Activated naive CD8-positive, alpha-beta T cell treated with anti-CD3 and anti-CD28 coated beads for 36 hours (primary cell): ENCODE results near the gene TNFSF11. TPM values are rescaled to one million over a fixed set of nuclear protein-coding genes. Genes with fewer than 3 reads are reported as not detected.
A peak's percentile ranks its signal among the peaks of the same experiment; 100 is the strongest.

Experiments used
- DNase-seq: peaks from one replicate; pipeline ENCODE4 v3.0.0; 2021
- H3K27ac Mint-ChIP-seq: one replicate; pipeline ENCODE4 v1.8.0; 2022; ENCODE audit warnings: mild to moderate bottlenecking, moderate library complexity, mixed read lengths
- H3K27me3 Mint-ChIP-seq: one replicate; pipeline ENCODE4 v1.8.0; 2022; ENCODE audit warnings: mild to moderate bottlenecking, mixed read lengths
- H3K36me3 Mint-ChIP-seq: one replicate; pipeline ENCODE4 v1.8.0; 2021; ENCODE audit warnings: mild to moderate bottlenecking, mixed read lengths
- H3K4me1 Mint-ChIP-seq: one replicate; pipeline ENCODE4 v1.8.0; 2021; ENCODE audit warnings: mixed read lengths
- H3K4me3 Mint-ChIP-seq: one replicate; pipeline ENCODE4 v1.8.0; 2022; ENCODE audit warnings: mild to moderate bottlenecking, moderate library complexity, mixed read lengths
- H3K9me3 Mint-ChIP-seq: one replicate; pipeline ENCODE4 v1.8.0; 2022; ENCODE audit warnings: mixed read lengths
- total RNA-seq, 2 experiments: library from RNA; stranded (reverse); gene quantifications; one replicate each; pipeline ENCODE4 v1.2.3, GENCODE V29; 2021

Gene TNFSF11, protein sequence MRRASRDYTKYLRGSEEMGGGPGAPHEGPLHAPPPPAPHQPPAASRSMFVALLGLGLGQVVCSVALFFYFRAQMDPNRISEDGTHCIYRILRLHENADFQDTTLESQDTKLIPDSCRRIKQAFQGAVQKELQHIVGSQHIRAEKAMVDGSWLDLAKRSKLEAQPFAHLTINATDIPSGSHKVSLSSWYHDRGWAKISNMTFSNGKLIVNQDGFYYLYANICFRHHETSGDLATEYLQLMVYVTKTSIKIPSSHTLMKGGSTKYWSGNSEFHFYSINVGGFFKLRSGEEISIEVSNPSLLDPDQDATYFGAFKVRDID
- total RNA-seq: 1 to 10 TPM; 6.4 to 7.5 TPM

DNA sequence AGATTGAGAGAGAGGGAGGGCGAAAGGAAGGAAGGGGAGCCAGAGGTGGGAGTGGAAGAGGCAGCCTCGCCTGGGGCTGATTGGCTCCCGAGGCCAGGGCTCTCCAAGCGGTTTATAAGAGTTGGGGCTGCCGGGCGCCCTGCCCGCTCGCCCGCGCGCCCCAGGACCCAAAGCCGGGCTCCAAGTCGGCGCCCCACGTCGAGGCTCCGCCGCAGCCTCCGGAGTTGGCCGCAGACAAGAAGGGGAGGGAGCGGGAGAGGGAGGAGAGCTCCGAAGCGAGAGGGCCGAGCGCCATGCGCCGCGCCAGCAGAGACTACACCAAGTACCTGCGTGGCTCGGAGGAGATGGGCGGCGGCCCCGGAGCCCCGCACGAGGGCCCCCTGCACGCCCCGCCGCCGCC lies at the start of gene TNFSF11:
Gene TNFSF11 (plus strand): TSS at position 142 of the 400 bp plus-strand sequence. CDS start 152 bp downstream, at position 294.
- Mint-ChIP-seq H3K9me3 (peaks cover 13% of the 10 kb centered on the region), H3K36me3 (peaks cover 2% of the 10 kb centered on the region), H3K27me3 (peaks cover 52% of the 10 kb centered on the region), H3K4me1 (peaks cover 16% of the 10 kb centered on the region), H3K27ac (peak within 1 kb of the TSS; percentile 87), H3K4me3 (peak within 1 kb of the TSS; percentile 76)
- peak; percentile 36 for DNase-seq

DNA sequence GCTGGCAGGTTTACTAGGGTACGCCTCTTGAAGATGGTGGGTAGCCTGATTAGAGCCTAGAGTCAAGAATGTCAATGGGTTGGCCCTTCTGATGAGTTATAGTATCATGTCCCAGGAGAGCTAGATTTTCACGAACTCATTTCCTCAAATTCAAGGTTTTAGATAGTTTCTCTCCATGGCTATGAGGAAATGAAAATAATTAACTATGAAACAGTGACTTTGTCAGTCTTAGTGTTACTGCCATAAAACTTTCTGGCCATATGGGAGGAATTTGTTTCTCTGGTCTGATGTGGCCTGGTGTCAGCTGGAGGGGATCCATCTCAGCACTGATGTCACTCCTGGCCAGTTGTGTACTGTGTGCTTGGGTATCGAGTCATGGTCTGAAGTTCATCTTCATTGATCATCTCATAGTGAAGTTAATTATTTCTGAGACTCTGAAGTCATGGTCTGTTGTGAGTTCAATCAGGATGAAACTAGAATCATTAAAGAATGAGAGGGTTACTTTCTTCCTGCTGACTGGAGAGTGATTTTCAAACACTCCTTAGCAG lies 49.4 kb upstream of the TNFSF11 start:
- H3K4me1 Mint-ChIP-seq: no peaks in the 10 kb centered on the region
- H3K4me3 Mint-ChIP-seq: no peak overlapping the region
- no peak overlapping the region for H3K27ac Mint-ChIP-seq
- H3K9me3 Mint-ChIP-seq: peaks cover 3% of the 10 kb centered on the region
- DNase-seq: no peak
- H3K27me3 Mint-ChIP-seq: no peaks in the 10 kb centered on the region
- H3K36me3 Mint-ChIP-seq: no peaks in the 10 kb centered on the region

DNA sequence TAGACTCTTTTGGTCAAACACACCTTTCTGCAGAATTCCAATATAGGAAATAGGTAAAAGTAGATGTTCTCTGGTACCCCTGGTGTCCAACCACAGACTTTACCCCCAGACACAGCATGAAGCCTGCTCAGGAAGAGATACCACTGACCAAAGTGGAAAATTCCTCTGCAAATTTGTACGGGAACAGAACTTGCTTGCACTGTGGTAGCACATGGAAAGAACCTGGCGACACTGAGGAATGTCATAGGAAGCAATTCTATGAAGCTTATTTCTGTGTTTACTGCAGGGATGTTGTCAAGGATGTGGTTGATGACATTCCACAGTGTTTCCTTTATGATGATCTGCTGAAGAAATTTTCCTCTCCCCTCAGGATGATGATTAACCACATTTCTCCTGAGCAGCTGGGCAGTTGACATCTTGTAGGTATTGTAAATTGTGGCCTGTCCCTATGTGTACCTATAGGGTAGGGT lies 48.9 kb upstream of the TNFSF11 start:
- H3K9me3 Mint-ChIP-seq: peaks cover 3% of the 10 kb centered on the region

DNA sequence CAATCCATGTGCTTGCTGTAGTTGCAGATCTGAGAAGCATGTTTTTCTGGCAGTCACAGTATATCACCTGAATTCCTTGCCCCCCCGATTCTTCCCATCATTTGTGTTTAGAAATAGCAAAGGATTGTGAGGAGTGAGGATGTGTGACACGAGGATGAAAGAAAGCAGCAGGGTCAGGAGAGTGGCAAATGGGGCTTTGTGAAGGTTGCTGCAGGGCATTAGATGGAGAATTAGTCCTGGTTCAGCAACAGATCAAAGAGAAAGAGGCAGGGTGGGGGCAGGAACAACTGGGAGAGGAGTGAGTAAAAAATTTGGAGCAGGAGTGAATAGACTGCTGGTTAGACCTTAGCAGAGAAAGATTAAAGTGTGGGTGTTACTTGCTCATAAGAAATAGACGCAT lies 47.7 kb upstream of the TNFSF11 start:
- no peaks in the 10 kb centered on the region for H3K36me3 Mint-ChIP-seq
- no peak overlapping the region for H3K27ac Mint-ChIP-seq
- no peaks in the 10 kb centered on the region for H3K27me3 Mint-ChIP-seq
- H3K4me1 Mint-ChIP-seq: peaks cover 5% of the 10 kb centered on the region
- H3K9me3 Mint-ChIP-seq: no peaks in the 10 kb centered on the region
- H3K4me3 Mint-ChIP-seq: no peak overlapping the region
- no peak for DNase-seq

More for the DNA sequence above, 48.9 kb upstream of the TNFSF11 start:
- H3K4me3 Mint-ChIP-seq: no peak overlapping the region
- DNase-seq: no peak
- H3K4me1 Mint-ChIP-seq: no peaks in the 10 kb centered on the region
- no peak overlapping the region for H3K27ac Mint-ChIP-seq
- no peaks in the 10 kb centered on the region for H3K27me3 Mint-ChIP-seq
- no peaks in the 10 kb centered on the region for H3K36me3 Mint-ChIP-seq

DNA sequence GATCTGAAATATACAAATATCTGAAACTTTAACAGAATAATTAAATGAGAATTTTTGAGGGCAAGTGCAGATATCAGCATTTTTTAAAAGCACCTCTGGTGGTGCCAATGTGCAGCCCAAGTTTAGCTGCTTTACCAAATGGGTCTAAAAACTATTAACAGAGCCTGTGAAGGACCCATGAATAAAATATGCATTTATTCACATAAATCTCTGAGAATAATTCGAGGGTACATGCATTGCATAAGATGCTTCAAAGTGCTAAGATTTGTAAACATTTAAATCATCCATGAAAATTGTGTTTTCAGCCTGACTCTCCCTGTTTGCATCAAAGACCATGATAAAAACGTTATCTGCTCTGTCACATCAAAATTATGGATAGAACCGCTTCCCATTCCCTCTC lies 47.1 kb upstream of the TNFSF11 start:
- Mint-ChIP-seq H3K4me3 (no peak overlapping the region), H3K27me3 (no peaks in the 10 kb centered on the region), H3K9me3 (no peaks in the 10 kb centered on the region), H3K36me3 (no peaks in the 10 kb centered on the region), H3K4me1 (peaks cover 5% of the 10 kb centered on the region), H3K27ac (no peak overlapping the region)
- no peak for DNase-seq

DNA sequence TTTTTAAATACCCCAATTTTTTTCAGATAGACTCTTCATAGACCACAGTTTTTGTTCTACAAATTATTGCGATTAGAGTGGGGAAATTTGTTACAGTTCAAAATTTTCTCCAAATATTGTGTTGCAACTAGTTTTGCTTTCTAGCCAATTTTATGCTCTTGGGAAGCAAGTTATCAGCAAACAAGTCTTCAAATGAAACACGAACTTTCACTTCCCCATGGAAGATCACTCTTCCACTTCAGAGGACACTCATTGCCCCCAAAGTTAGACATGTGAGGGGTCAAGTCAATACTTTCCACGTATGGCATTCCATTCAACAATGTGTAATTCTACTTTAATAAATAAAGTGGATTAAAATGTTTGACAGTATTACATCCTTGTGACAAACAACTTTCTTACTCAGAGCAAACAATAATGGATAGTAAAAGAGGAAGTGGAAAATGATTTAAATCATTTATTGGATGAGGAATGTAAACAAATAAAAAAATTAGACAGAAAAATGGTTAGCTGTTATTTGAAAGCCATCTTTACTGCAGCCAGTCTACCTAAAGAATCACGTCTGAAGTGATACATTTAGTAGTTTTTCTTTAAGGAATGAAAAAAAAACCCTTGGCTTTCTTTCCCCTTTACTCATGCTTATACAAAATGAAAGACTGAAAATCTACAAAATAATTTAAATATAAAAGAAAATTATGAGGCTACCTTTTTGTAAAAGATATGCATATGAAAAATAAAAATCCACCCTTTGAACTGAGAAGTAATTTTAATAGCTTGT lies 41.2 kb upstream of the TNFSF11 start:
- DNase-seq: no peak
- Mint-ChIP-seq H3K9me3 (no peaks in the 10 kb centered on the region), H3K4me1 (peaks cover 5% of the 10 kb centered on the region), H3K36me3 (no peaks in the 10 kb centered on the region), H3K4me3 (no peak overlapping the region), H3K27ac (no peak overlapping the region), H3K27me3 (no peaks in the 10 kb centered on the region)

DNA sequence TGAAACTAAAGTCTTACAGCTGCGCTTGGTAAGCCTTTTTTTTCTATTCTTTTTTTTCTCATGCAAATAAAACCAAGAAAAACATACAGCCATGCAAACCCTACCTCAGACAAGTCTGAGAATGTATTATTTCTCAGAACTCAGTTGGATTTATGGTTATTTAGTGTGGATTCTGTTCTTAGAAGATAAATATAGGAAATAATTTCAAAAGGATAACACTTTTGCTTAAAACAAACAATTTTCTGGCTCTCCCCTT lies 40.7 kb upstream of the TNFSF11 start:
- Mint-ChIP-seq H3K4me1 (peaks cover 5% of the 10 kb centered on the region), H3K27me3 (no peaks in the 10 kb centered on the region), H3K9me3 (no peaks in the 10 kb centered on the region), H3K27ac (no peak overlapping the region), H3K36me3 (no peaks in the 10 kb centered on the region), H3K4me3 (no peak overlapping the region)
- no peak for DNase-seq

DNA sequence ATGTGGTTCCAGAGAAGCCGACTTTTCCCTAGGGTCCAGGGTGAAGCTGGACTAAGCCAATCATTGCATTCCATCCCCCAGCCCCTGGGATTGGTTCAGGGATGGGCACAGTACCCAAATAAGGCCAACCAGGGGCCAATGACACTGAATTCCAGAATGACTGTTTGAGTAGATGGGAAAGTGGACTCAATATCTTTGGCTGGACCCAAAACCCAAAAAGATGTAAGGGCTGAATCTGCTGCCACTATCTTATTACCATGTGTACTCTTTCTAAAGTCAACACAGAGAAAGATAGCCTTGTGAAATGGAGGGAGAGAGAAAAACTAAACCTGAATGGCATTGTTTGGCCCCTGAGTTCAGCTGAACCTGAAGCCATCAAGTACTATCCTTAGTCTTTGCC lies 39.2 kb upstream of the TNFSF11 start:
- Mint-ChIP-seq H3K4me3 (no peak overlapping the region), H3K36me3 (no peaks in the 10 kb centered on the region), H3K27me3 (no peaks in the 10 kb centered on the region), H3K4me1 (peaks cover 9% of the 10 kb centered on the region), H3K9me3 (no peaks in the 10 kb centered on the region), H3K27ac (no peak overlapping the region)
- no peak for DNase-seq

DNA sequence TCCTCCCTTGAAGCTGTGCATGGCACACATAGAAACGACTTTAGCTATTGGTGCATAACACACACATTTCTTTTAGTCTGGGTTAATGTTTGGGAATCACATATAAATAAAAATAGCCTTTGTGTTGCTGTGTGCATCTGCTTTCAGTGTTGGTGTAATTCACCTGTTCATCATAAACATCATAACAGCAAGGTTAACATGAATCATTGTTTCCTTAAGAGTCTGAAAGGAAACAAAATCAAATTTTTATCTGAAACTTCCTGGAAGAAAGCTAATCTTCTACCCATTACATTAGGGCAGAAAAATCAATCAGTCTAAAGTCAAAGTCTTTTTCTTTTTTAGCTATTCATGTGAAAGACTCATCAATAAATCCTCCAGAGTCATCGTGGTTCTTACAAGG lies 35.0 kb upstream of the TNFSF11 start:
- Mint-ChIP-seq H3K36me3 (no peaks in the 10 kb centered on the region), H3K27me3 (no peaks in the 10 kb centered on the region), H3K4me1 (peaks cover 4% of the 10 kb centered on the region), H3K9me3 (no peaks in the 10 kb centered on the region), H3K27ac (no peak overlapping the region), H3K4me3 (no peak overlapping the region)
- DNase-seq: no peak

DNA sequence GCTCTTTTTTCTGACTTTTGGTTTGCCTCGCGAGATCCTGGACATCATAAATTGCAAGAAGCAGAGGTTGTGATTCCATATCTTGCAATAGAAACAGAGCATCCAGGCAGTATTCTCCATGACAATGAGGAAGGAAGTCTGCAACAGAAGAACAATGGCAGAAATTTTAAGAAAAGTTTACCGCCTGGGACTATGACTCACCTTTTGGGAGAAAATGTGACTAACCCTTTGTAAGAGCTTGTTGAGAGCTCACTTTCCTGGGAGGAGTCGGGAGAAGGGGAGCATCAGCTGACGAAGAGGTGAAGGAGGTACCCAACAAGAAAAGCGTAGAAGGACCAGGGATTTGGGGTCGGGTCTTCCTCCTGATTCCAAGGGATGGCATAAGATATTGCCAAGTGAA lies 34.3 kb upstream of the TNFSF11 start:
- Mint-ChIP-seq H3K4me3 (no peak overlapping the region), H3K27ac (no peak overlapping the region), H3K36me3 (no peaks in the 10 kb centered on the region), H3K4me1 (peaks cover 4% of the 10 kb centered on the region), H3K27me3 (no peaks in the 10 kb centered on the region), H3K9me3 (no peaks in the 10 kb centered on the region)
- no peak for DNase-seq

DNA sequence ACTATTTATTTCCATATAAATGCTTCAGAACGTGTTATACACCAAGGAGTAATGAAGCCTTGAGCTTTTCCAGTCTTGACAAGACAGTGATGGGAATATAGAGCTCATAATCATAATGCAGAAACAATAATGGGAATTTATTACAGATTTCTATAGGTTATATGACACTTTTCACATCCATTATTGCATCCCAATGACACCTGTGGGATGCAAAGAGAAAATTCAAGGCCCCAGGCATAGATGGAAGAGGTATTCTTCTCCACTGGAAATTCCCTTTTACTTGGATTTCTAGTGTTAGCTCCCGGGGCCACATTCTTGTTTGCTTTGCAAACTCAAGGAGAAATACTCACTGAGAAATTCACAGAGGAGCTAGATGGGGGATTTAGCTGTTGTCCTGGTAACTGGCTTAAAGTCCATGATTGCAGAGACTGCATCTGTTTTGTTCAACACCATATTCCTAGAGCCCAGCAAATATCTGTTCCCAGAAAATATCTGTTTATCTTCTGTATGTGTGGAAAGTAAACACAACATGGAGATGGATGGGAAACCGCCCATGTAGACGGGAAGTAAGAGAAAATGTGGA lies 30.6 kb upstream of the TNFSF11 start:
- H3K36me3 Mint-ChIP-seq: no peaks in the 10 kb centered on the region
- H3K27me3 Mint-ChIP-seq: no peaks in the 10 kb centered on the region
- no peaks in the 10 kb centered on the region for H3K9me3 Mint-ChIP-seq
- DNase-seq: no peak
- H3K4me3 Mint-ChIP-seq: no peak overlapping the region
- H3K4me1 Mint-ChIP-seq: peaks cover 15% of the 10 kb centered on the region
- no peak overlapping the region for H3K27ac Mint-ChIP-seq

DNA sequence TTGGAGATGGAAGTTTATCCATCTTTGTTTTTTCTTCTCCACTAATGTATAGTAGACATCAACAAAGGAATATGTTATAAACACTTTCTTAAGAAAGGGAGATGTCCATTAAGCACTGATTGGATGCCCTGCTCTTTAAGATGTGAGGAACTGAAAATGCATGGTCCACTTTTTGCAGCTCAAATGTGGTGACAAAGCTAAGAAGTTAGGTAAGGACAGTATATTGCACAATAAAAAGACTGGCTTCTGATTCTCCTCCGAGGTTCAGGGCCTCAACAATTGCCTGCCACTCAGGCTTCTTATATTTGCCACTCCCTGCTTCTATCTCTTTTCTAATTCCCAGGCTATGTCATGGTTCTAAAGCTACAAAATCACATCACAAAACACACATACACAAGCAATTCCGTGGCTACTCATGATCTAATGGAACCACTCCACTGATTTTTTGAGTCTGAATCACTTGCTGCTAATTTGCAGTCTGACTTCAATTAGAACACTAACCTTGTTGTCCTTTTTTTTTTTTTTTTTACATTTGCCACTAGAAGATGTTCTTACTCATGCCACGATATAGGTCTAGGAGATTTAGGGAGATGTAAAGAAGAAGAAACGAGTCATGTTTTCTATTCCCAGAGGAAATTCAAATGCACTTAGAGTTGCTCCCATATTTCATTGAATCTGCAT lies 29.6 kb upstream of the TNFSF11 start:
- no peak for DNase-seq
- Mint-ChIP-seq H3K4me3 (no peak overlapping the region), H3K27me3 (no peaks in the 10 kb centered on the region), H3K36me3 (no peaks in the 10 kb centered on the region), H3K4me1 (peaks cover 19% of the 10 kb centered on the region), H3K27ac (no peak overlapping the region), H3K9me3 (no peaks in the 10 kb centered on the region)

DNA sequence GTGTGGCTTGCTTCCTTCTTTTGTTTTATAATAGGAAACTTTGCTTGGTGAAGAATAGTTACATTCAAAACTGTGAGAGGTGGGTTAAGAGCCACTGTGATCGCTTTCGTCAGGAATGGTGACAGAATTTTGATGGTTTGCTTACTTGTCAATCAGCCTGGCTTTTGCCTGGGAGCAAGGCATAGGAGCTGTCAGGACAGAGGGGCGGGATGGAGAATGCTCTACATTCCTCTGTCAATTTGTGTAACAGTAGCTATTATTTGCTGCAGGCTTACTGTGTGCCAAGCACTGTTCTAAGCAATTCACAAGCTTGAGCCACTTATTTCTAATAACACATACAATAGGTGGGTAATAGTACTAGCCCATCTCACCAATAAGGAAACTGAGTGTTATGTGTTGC lies 28.1 kb upstream of the TNFSF11 start:
- H3K4me3 Mint-ChIP-seq: no peak overlapping the region
- DNase-seq: no peak
- no peaks in the 10 kb centered on the region for H3K36me3 Mint-ChIP-seq
- no peaks in the 10 kb centered on the region for H3K9me3 Mint-ChIP-seq
- no peak overlapping the region for H3K27ac Mint-ChIP-seq
- peaks cover 20% of the 10 kb centered on the region for H3K4me1 Mint-ChIP-seq
- peaks cover 3% of the 10 kb centered on the region for H3K27me3 Mint-ChIP-seq

DNA sequence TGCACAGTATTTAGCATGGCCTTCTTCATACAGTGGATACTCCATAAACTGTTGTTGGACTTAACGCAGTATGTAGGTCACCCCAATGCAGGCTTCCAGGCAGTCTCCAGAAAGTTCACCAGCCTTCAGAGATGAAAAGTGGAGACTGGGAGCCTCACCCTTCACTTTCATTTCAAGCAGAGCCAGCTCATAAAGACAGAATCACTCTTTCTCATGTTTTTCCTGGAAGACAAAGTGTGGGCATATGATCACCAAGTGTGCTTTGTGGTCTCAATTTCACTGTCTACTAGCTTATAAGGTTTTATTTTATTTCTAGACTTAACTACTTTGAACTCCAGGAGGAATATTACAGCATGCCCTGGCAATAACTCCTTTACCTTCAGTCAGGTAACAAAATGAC lies 26.3 kb upstream of the TNFSF11 start:
- Mint-ChIP-seq H3K9me3 (no peaks in the 10 kb centered on the region), H3K4me3 (no peak overlapping the region), H3K27me3 (peaks cover 9% of the 10 kb centered on the region), H3K4me1 (peaks cover 20% of the 10 kb centered on the region), H3K36me3 (no peaks in the 10 kb centered on the region), H3K27ac (no peak overlapping the region)
- no peak for DNase-seq
